ENCODE results near the gene CFAP100.

GRCh38 chr3:126367316-126367805, 27.3 kb upstream of the CFAP100 start:
- no peak for TF ChIP-seq CTCF (IDR thresholded peaks at IDR 0.05; ENCODE audit: insufficient read depth, low read depth, low read length)
- no peak for TF ChIP-seq EZH2 (IDR thresholded peaks at IDR 0.05; ENCODE audit: insufficient read depth, low read length)
